Ishikawa (cell line): ENCODE measurements around the gene TNIP1.

Source experiments
- CEBPB ChIP-seq: IDR thresholded peaks from 2 replicates; pipeline ENCODE4 v1.6.1; 2012
- CREB1 ChIP-seq: IDR thresholded peaks from 2 replicates; pipeline ENCODE4 v1.6.1; 2012; ENCODE audit warnings: low read depth
- EGR1 ChIP-seq: IDR thresholded peaks from 2 replicates; pipeline ENCODE4 v1.6.1; 2012
- EP300 ChIP-seq: IDR thresholded peaks from 2 replicates; pipeline ENCODE4 v1.6.1; 2012; ENCODE audit warnings: borderline replicate concordance
- FOXM1 ChIP-seq: IDR thresholded peaks from 2 replicates; pipeline ENCODE4 v1.6.1; 2012; ENCODE audit warnings: low read depth, borderline replicate concordance
- NFIC ChIP-seq: IDR thresholded peaks from 2 replicates; pipeline ENCODE4 v1.6.1; 2012
- RAD21 ChIP-seq: IDR thresholded peaks from 2 replicates; pipeline ENCODE4 v1.6.1; 2012; ENCODE audit warnings: low read depth
- TAF1 ChIP-seq: IDR thresholded peaks from 2 replicates; pipeline ENCODE4 v1.6.1; 2012; ENCODE audit warnings: low read depth, mild to moderate bottlenecking
- TCF12 ChIP-seq: IDR thresholded peaks from 2 replicates; pipeline ENCODE4 v1.6.1; 2012; ENCODE audit warnings: low read depth
- TEAD4 ChIP-seq: IDR thresholded peaks from 2 replicates; pipeline ENCODE4 v1.6.1; 2012
- YY1 ChIP-seq: IDR thresholded peaks from 2 replicates; pipeline ENCODE4 v1.6.1; 2012; ENCODE audit warnings: low read depth
- ZBTB7A ChIP-seq: IDR thresholded peaks from 2 replicates; pipeline ENCODE4 v1.6.1; 2012; ENCODE audit warnings: low read depth
- TF ChIP-seq, protein P1 (sequence below): IDR thresholded peaks from 2 replicates; pipeline ENCODE4 v1.6.1; 2012
- TF ChIP-seq, protein P2 (sequence below): IDR thresholded peaks from 2 replicates; pipeline ENCODE4 v1.6.1; 2012; ENCODE audit warnings: low read depth, mild to moderate bottlenecking
- TF ChIP-seq, protein P3 (sequence below): IDR thresholded peaks from 2 replicates; pipeline ENCODE4 v1.6.1; 2012

The TNIP1 gene

DNA sequence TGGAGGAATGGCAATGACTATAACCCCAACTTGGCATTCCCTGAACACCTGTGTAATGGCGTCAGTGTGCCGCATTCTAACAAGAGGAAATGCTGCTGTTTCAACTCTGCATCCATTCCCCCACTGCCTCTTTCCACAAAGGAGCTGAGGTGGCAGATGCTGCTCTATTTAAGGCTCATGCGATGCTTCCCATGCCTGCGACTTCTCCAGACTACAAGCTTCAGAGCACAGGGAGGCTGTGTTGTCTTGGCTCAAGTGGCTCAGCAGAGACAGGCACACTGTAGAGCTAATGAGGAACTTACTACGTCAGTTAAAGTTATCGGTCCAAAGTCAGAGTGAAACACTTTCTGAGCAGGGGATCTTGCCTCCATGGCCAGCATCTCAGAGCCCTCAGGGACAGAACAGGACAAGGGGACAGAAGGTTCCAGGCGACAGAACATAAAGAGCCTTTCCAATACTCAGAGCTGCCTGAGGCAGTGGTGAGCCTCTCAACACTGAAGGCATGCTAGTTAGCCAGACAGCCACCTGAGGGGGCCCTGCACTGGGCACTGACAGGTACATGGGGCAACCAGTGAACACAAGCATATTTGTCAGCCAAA lies 21.8 kb downstream of the TNIP1 start:
- no peak for TF ChIP-seq CEBPB
- TF ChIP-seq, protein P1, sequence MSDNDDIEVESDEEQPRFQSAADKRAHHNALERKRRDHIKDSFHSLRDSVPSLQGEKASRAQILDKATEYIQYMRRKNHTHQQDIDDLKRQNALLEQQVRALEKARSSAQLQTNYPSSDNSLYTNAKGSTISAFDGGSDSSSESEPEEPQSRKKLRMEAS = no peak
- TF ChIP-seq ZBTB7A = no peak
- TF ChIP-seq EP300 = no peak
- TF ChIP-seq EGR1 = no peak
- no peak for TF ChIP-seq CREB1
- no peak for TF ChIP-seq TEAD4
- no peak for TF ChIP-seq TCF12
- TF ChIP-seq, protein P2, sequence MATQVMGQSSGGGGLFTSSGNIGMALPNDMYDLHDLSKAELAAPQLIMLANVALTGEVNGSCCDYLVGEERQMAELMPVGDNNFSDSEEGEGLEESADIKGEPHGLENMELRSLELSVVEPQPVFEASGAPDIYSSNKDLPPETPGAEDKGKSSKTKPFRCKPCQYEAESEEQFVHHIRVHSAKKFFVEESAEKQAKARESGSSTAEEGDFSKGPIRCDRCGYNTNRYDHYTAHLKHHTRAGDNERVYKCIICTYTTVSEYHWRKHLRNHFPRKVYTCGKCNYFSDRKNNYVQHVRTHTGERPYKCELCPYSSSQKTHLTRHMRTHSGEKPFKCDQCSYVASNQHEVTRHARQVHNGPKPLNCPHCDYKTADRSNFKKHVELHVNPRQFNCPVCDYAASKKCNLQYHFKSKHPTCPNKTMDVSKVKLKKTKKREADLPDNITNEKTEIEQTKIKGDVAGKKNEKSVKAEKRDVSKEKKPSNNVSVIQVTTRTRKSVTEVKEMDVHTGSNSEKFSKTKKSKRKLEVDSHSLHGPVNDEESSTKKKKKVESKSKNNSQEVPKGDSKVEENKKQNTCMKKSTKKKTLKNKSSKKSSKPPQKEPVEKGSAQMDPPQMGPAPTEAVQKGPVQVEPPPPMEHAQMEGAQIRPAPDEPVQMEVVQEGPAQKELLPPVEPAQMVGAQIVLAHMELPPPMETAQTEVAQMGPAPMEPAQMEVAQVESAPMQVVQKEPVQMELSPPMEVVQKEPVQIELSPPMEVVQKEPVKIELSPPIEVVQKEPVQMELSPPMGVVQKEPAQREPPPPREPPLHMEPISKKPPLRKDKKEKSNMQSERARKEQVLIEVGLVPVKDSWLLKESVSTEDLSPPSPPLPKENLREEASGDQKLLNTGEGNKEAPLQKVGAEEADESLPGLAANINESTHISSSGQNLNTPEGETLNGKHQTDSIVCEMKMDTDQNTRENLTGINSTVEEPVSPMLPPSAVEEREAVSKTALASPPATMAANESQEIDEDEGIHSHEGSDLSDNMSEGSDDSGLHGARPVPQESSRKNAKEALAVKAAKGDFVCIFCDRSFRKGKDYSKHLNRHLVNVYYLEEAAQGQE = no peak
- no peak for TF ChIP-seq FOXM1
- TF ChIP-seq, protein P3, sequence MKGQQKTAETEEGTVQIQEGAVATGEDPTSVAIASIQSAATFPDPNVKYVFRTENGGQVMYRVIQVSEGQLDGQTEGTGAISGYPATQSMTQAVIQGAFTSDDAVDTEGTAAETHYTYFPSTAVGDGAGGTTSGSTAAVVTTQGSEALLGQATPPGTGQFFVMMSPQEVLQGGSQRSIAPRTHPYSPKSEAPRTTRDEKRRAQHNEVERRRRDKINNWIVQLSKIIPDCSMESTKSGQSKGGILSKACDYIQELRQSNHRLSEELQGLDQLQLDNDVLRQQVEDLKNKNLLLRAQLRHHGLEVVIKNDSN = no peak
- no peak for TF ChIP-seq RAD21
- no peak for TF ChIP-seq NFIC
- no peak for TF ChIP-seq TAF1
- no peak for TF ChIP-seq YY1

DNA sequence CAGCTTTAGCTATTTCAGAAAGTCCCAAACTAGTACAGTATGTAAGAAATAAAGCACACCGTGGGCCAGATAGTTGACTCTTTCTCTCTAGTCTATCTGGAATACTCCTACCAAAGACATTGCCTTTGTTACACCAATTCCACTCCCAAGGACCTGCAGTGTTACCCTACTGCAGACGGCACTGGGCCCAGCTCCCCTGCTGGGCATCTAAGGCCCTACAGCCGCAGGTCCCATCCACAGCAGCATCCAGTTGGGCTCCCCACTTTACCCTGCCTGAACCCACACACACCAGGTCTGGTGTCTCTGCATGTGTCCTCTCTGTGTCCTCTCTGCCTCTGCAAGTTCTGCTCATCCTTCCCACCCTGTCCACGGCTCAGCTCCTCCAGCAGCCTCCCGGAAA lies 22.5 kb downstream of the TNIP1 start:
- TF ChIP-seq CREB1 (no peak), TEAD4 (no peak), TAF1 (no peak), FOXM1 (no peak), EGR1 (no peak), NFIC (no peak), YY1 (no peak), TCF12 (no peak), RAD21 (no peak), ZBTB7A (no peak), CEBPB (no peak), EP300 (no peak)
- TF ChIP-seq, protein P3 = no peak
- TF ChIP-seq, protein P1 = no peak
- TF ChIP-seq, protein P2 = no peak

DNA sequence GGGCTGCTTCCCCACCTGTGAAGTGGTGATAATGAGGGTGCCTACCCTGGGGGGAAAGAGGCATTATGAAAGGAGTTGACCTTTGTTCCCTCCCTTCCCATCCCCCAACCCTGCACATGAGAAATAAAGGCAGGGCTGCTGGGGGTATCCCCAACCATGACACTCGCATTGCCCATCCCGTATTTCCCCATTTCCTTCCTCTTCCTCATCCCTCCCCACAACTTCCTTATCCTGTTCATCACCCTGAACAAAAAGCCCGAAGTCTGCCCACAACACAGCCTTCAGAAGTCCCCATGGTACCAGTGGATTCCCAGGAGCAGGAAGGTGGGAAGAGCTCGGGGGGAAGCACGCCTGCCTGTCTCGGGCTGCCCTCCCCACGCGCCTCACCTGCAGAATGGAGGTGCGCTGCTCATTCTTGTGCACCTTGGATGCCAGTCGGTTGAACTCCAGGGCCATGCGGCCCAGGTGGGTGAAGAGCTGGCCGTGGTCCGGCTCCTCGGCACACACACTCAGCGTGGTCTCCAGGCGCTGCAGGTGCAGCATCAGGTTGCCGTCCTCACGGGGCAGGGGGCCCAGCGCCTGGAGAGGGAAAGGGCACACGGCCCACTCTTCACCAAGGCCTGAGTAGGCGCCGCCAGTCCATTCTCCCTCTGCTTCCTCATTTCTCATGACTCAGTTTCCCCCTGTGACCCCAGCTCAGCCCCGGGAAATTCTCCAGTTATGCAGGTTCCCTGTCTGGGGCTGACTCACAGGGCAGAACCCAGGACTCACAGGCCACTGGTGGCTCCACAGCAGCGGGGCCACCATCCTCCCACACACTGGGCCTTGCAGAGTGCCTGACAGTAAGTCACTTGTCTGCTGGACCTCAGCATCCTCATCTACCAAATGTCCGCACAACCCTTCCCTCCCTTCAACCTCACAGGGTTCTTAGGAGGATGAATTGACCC lies 24.2 kb downstream of the TNIP1 start:
- TF ChIP-seq, protein P2 = no peak
- TF ChIP-seq CEBPB (no peak), TAF1 (no peak), ZBTB7A (no peak), FOXM1 (no peak), RAD21 (no peak), YY1 (no peak), TCF12 (no peak), NFIC (no peak), TEAD4 (no peak), EP300 (no peak), EGR1 (no peak), CREB1 (no peak)
- TF ChIP-seq, protein P1 = no peak
- TF ChIP-seq, protein P3 = no peak
